GM23338 (cell line): Measurements from ENCODE around the gene PAFAH2. TPM values are rescaled to one million over a fixed set of nuclear protein-coding genes. Genes with fewer than 3 reads are reported as not detected.

Experiments used
- ATAC-seq: fragments of 200-7000 bp; cut with Tn5 transposase; 3 replicates; pipeline ENCODE4 v1.9.1; 2020
- DNase-seq: peaks from one replicate; pipeline ENCODE4 v3.0.0-alpha.2; 2015; ENCODE audit warnings: low spot score
- H2AFZ ChIP-seq: fragments of 200-600 bp; sonication (generic); 2 replicates; pipeline ENCODE4 v1.8.0; 2016; ENCODE audit warnings: antibody characterized with exemption, mild to moderate bottlenecking, moderate library complexity
- H3F3A ChIP-seq: fragments of 200-600 bp; sonication (generic); replicated peaks from 2 replicates; pipeline ENCODE4 v1.8.0; 2017; ENCODE audit warnings: antibody characterized with exemption, mixed run types, low read depth
- H3K27ac ChIP-seq: fragments of 200-600 bp; sonication (generic); 2 replicates; pipeline ENCODE4 v1.6.1; 2016; ENCODE audit warnings: low read depth
- H3K27me3 ChIP-seq: fragments of 200-600 bp; sonication (generic); 2 replicates; pipeline ENCODE4 v1.8.0; 2016; ENCODE audit warnings: mild to moderate bottlenecking, mixed run types, moderate library complexity; ENCODE audit not compliant: insufficient read depth
- H3K36me3 ChIP-seq: fragments of 200-600 bp; sonication (generic); 2 replicates; pipeline ENCODE4 v1.8.0; 2016; ENCODE audit warnings: mild to moderate bottlenecking; ENCODE audit not compliant: insufficient read depth
- H3K4me1 ChIP-seq: fragments of 200-600 bp; sonication (generic); 2 replicates; pipeline ENCODE4 v1.8.0; 2016; ENCODE audit warnings: mild to moderate bottlenecking, moderate library complexity; ENCODE audit not compliant: insufficient read depth
- H3K4me2 ChIP-seq: fragments of 200-600 bp; sonication (generic); 2 replicates; pipeline ENCODE4 v1.7.1; 2017; ENCODE audit warnings: mixed run types
- H3K4me3 ChIP-seq: fragments of 200-600 bp; sonication (generic); 2 replicates; pipeline ENCODE4 v1.6.1; 2016; ENCODE audit warnings: mixed run types
- H3K79me2 ChIP-seq: fragments of 200-600 bp; sonication (generic); replicated peaks from 2 replicates; pipeline ENCODE4 v1.8.0; 2017; ENCODE audit warnings: mild to moderate bottlenecking; ENCODE audit not compliant: insufficient read depth
- H3K9me2 ChIP-seq: fragments of 200-600 bp; sonication (generic); 2 replicates; pipeline ENCODE4 v1.8.0; 2017; ENCODE audit not compliant: insufficient read depth
- H4K20me1 ChIP-seq: fragments of 200-600 bp; sonication (generic); replicated peaks from 2 replicates; pipeline ENCODE4 v1.8.0; 2017; ENCODE audit warnings: mild to moderate bottlenecking; ENCODE audit not compliant: insufficient read depth
- H3K27ac Mint-ChIP-seq: 2 replicates; pipeline ENCODE4 v1.8.0; 2020; ENCODE audit warnings: inconsistent platforms, mild to moderate bottlenecking, moderate library complexity, mixed read lengths
- H3K27me3 Mint-ChIP-seq: 3 replicates; pipeline ENCODE4 v1.8.0; 2022; ENCODE audit warnings: low read depth, mild to moderate bottlenecking, moderate library complexity, mixed read lengths, inconsistent platforms; ENCODE audit not compliant: insufficient read depth, poor library complexity
- H3K36me3 Mint-ChIP-seq: 3 replicates; pipeline ENCODE4 v1.8.0; 2021; ENCODE audit warnings: low read depth, mild to moderate bottlenecking, inconsistent platforms, moderate library complexity, mixed read lengths
- H3K4me1 Mint-ChIP-seq: 3 replicates; pipeline ENCODE4 v1.8.0; 2020; ENCODE audit warnings: mild to moderate bottlenecking, inconsistent platforms, mixed read lengths
- H3K4me3 Mint-ChIP-seq: 3 replicates; pipeline ENCODE4 v1.8.0; 2021; ENCODE audit warnings: moderate library complexity, mild to moderate bottlenecking, inconsistent platforms, mixed read lengths
- H3K9me3 Mint-ChIP-seq: 3 replicates; pipeline ENCODE4 v1.8.0; 2020; ENCODE audit warnings: moderate library complexity, mild to moderate bottlenecking, inconsistent platforms, mixed read lengths
- CTCF ChIP-seq, 2 experiments: fragments of 200-600 bp in 1 of 2; sonication (generic) in 1 of 2; conservative IDR thresholded peaks; 2 replicates each; pipeline versions ENCODE4 v1.5.1 to v1.6.1; 2016 to 2017; ENCODE audit warnings: antibody characterized with exemption in 2 of 2, low read depth in 2 of 2, mild to moderate bottlenecking in 2 of 2, moderate library complexity in 1 of 2
- EZH2 ChIP-seq: fragments of 200-600 bp; sonication (generic); IDR thresholded peaks from one replicate; pipeline ENCODE4 v1.8.0; 2017; ENCODE audit warnings: antibody characterized with exemption, mild to moderate bottlenecking, low read depth; ENCODE audit not compliant: unreplicated experiment
- EZH2phosphoT487 ChIP-seq: fragments of 200-600 bp; sonication (generic); IDR thresholded peaks from one replicate; pipeline ENCODE4 v1.8.1; 2018; ENCODE audit warnings: antibody characterized with exemption; ENCODE audit not compliant: unreplicated experiment
- JUNB ChIP-seq: IDR thresholded peaks from one replicate; pipeline ENCODE4 v1.6.1; 2016; ENCODE audit warnings: antibody characterized with exemption; ENCODE audit not compliant: unreplicated experiment
- NANOG ChIP-seq: IDR thresholded peaks from 2 replicates; pipeline ENCODE4 v1.6.1; 2016; ENCODE audit warnings: antibody characterized with exemption, borderline replicate concordance
- REST ChIP-seq: IDR thresholded peaks from one replicate; pipeline ENCODE4 v1.6.1; 2018; ENCODE audit warnings: antibody characterized with exemption; ENCODE audit not compliant: unreplicated experiment
- STAT1 ChIP-seq: IDR thresholded peaks from one replicate; pipeline ENCODE4 v1.6.1; 2016; ENCODE audit warnings: antibody characterized with exemption; ENCODE audit not compliant: unreplicated experiment
- ZNF114 ChIP-seq: fragments of 250-450 bp; sonication (Bioruptor Pico); IDR thresholded peaks from 2 replicates; pipeline ENCODE4 v1.5.0; 2020; ENCODE audit warnings: mild to moderate bottlenecking, moderate library complexity
- ZNF331 ChIP-seq: fragments of 250-450 bp; sonication (Bioruptor Pico); IDR thresholded peaks from 2 replicates; pipeline ENCODE4 v1.5.0; 2020; ENCODE audit warnings: low read depth, mild to moderate bottlenecking, moderate library complexity
- ZNF462 ChIP-seq: fragments of 250-450 bp; sonication (Bioruptor Pico); IDR thresholded peaks from 2 replicates; pipeline ENCODE4 v1.5.0; 2020; ENCODE audit warnings: mild to moderate bottlenecking, moderate library complexity
- polyA plus RNA-seq: library from polyadenylated mRNA; unstranded; fragments of >200 nt; fragmentation: Nextera tagmentation; extraction: Ambion mirVana; gene quantifications from 2 replicates; pipeline ENCODE4 v1.2.1, GENCODE V29; 2016
- total RNA-seq: library from RNA; depleted of rRNA; stranded (reverse); fragments of >200 nt; shearing (Covaris generic); gene quantifications from 2 replicates; pipeline ENCODE4 v1.2.3, GENCODE V29; 2014

PAFAH2 gene
- total and polyA plus RNA-seq, 2 experiments from 2014 or later, result 5.7 to 10.3 TPM

GRCh38 chr1:26019641-26020315 is 21.9 kb upstream of the PAFAH2 start (continued):
- TF ChIP-seq CTCF (conservative IDR thresholded peaks at IDR 0.05; ENCODE audit: low read depth in 2 of 2) (no peak), EZH2 (no peak), REST (no peak)

- ATAC-seq (no peak), DNase-seq (no peak)
Measured at GRCh38 chr1:26017606-26018005, 19.7 kb upstream of the PAFAH2 start.

GRCh38 chr1:26016953-26017545 is 19.2 kb upstream of the PAFAH2 start:
- H3K4me3 ChIP-seq, result no peak overlapping the region
- no peaks in the 10 kb centered on the region for H3K36me3 ChIP-seq
- H3K36me3 Mint-ChIP-seq, result no peaks in the 10 kb centered on the region
- H3K4me3 Mint-ChIP-seq, result no peak overlapping the region
- 0 out of 2 replicates have a peak overlapping the region, but pooled peaks have one; percentile 32 for H2AFZ ChIP-seq
- DNase-seq (no peak), ATAC-seq (no peak)
- H3K27me3 Mint-ChIP-seq, result peaks cover 13% of the 10 kb centered on the region
- no peak overlapping the region for H3K27ac ChIP-seq
- H3K9me2 ChIP-seq, result no peaks in the 10 kb centered on the region
- H3K4me2 ChIP-seq, result no peak overlapping the region
- no peak overlapping the region for H3K27ac Mint-ChIP-seq
- no peaks in the 10 kb centered on the region for H4K20me1 ChIP-seq
- peaks cover 28% of the 10 kb centered on the region for H3K4me1 Mint-ChIP-seq
- no peaks in the 10 kb centered on the region for H3K79me2 ChIP-seq
- H3F3A ChIP-seq, result no peaks in the 10 kb centered on the region
- H3K9me3 Mint-ChIP-seq, result no peaks in the 10 kb centered on the region
- H3K27me3 ChIP-seq, result no peaks in the 10 kb centered on the region
- H3K4me1 ChIP-seq, result peaks cover 3% of the 10 kb centered on the region; the same call in 1 of the 2 replicates
- no peak for TF ChIP-seq ZNF462 (CRISPR knock-in tag)

More at GRCh38 chr1:26017606-26018005, 19.7 kb upstream of the PAFAH2 start:
- Histone ChIP-seq H3F3A (no peaks in the 10 kb centered on the region), H4K20me1 (no peaks in the 10 kb centered on the region), H3K4me2 (no peak overlapping the region), H3K4me3 (no peak overlapping the region), H3K27me3 (no peaks in the 10 kb centered on the region), H3K27ac (no peak overlapping the region), H2AFZ (no peak overlapping the region), H3K36me3 (no peaks in the 10 kb centered on the region), H3K4me1 (peaks cover 3% of the 10 kb centered on the region; the same call in 1 of the 2 replicates), H3K79me2 (no peaks in the 10 kb centered on the region), H3K9me2 (no peaks in the 10 kb centered on the region)
- H3K4me3 Mint-ChIP-seq, result no peak overlapping the region
- H3K36me3 Mint-ChIP-seq, result no peaks in the 10 kb centered on the region
- no peak overlapping the region for H3K27ac Mint-ChIP-seq
- no peaks in the 10 kb centered on the region for H3K9me3 Mint-ChIP-seq
- peaks cover 11% of the 10 kb centered on the region for H3K27me3 Mint-ChIP-seq
- no peak for TF ChIP-seq ZNF331
- no peak for TF ChIP-seq EZH2phosphoT487
- TF ChIP-seq NANOG, result no peak
- TF ChIP-seq STAT1, result no peak
- no peak for TF ChIP-seq JUNB
- TF ChIP-seq ZNF114 (CRISPR knock-in tag), result no peak
- peaks cover 28% of the 10 kb centered on the region for H3K4me1 Mint-ChIP-seq
